ENCODE measurements around the gene NPAS2.

Gene NPAS2

GRCh38 chr2:100855084-100855483 lies 35.1 kb downstream of the NPAS2 start:
- no peak for DNase-seq (ENCODE audit: low read depth in 2 of 2)

DNA sequence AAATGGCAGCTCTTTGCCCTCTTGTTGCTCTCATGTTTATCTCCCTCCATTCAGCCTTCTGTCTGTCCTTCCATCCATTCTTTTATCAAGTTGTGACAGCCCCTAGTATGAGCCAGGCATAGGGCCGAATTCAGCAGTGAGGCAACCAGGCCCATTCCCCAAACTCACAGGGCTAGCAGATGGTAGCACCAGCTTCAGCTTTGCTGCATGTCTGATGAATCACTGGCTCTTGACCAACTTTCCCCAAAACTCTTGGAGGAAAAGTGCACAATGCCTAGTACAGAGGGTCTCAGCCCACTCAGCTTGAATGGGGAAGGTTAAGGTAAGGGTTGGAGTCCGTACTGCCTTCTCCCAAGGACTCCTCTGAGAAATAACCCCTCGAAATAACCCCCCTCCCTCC lies 35.7 kb downstream of the NPAS2 start:
- no peak for DNase-seq (ENCODE audit: low read depth in 2 of 2)

GRCh38 chr2:100856732-100857131 lies 36.8 kb downstream of the NPAS2 start:
- no peak for DNase-seq (ENCODE audit: low read depth in 2 of 2)

- no peak for DNase-seq (ENCODE audit: low read depth in 2 of 2)
These were observed 37.4 kb downstream of the NPAS2 start for GRCh38 chr2:100857341-100857740.

GRCh38 chr2:100857915-100858314 lies 38.0 kb downstream of the NPAS2 start:
- DNase-seq (ENCODE audit: low read depth in 2 of 2): no peak

DNA sequence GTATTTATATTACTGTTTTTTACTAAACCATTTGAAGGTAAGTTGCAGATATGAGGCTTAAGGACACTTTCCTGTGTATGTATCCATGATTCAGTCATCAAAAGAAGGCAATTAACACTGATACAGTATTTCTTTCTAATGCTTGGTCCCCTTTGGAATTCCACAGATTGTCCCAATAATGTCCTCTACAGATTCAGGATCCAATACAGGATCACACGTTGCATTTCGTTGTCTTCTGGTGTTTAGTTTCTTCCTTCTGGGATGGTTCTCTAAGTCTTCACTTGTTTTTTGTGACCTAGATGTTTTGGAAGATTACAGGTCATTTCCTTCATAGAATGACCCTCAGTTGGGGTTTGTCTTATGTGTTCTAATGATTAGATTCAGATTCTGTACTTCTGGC lies 40.0 kb downstream of the NPAS2 start:
- no peak for DNase-seq (ENCODE audit: low read depth in 2 of 2)

- DNase-seq (ENCODE audit: low read depth in 2 of 2): no peak
These were observed 41.4 kb downstream of the NPAS2 start for GRCh38 chr2:100861340-100861739.

DNA sequence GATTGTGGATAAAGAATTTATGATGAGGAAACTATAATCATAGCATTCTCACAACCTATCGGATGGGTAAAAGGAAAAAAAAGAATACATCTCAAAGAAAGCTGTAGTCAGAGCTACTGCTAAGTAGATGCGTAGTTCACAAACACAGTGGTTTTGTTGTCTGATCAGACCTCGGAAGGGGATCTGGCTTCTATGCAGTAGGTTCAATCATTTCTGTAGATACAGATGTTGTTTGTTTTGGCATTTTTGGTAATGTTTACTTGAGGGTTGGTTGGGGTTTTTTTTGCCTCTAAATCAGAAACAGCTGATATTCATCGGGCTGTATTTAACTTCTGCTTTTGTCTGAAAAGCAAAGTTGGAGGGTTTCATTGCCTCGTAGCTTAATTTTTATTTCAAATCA lies 42.1 kb downstream of the NPAS2 start:
- no peak for DNase-seq (ENCODE audit: low read depth in 2 of 2)

- no peak for DNase-seq (ENCODE audit: low read depth in 2 of 2)
These were observed 46.0 kb downstream of the NPAS2 start for GRCh38 chr2:100865816-100866460.

DNA sequence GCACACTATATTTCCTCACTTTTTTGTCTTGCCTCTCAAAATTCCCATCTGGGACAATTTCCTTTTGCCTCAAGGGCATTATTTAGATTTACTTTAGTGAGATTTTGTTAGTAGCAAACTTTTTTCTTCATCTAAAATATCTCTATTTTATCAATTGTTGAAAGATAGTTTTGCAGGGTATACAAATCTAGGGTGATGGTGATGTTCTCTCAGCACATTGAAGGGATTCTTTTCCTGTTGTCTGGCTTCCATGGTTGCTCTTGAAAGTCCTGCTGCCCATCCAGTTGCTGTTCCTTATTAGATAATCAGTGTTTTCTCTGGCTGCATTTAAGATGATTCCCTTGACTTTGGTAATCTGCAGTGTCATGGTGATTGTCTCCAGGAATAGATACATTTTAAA lies 48.1 kb downstream of the NPAS2 start:
- no peak for DNase-seq (ENCODE audit: low read depth in 2 of 2)

DNA sequence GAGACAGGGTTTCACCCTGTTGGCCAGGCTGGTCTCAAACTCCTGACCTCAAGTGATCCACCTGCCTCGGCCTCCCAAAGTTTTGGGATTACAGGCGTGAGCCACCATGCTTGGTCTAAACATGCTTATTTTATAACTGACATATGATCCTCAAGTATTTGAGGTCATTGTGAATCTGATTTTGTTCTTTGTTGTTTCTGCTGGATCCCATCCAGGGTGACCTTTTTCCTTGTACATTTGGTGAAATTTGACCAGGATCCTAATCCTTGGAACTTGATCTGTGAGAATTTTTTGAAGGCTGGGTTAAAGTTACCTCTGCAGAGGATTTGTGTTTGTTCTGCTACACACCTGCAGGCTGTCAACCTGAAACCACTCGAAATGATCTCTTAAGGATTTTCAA lies 49.2 kb downstream of the NPAS2 start:
- no peak for DNase-seq (ENCODE audit: low read depth in 2 of 2)

DNA sequence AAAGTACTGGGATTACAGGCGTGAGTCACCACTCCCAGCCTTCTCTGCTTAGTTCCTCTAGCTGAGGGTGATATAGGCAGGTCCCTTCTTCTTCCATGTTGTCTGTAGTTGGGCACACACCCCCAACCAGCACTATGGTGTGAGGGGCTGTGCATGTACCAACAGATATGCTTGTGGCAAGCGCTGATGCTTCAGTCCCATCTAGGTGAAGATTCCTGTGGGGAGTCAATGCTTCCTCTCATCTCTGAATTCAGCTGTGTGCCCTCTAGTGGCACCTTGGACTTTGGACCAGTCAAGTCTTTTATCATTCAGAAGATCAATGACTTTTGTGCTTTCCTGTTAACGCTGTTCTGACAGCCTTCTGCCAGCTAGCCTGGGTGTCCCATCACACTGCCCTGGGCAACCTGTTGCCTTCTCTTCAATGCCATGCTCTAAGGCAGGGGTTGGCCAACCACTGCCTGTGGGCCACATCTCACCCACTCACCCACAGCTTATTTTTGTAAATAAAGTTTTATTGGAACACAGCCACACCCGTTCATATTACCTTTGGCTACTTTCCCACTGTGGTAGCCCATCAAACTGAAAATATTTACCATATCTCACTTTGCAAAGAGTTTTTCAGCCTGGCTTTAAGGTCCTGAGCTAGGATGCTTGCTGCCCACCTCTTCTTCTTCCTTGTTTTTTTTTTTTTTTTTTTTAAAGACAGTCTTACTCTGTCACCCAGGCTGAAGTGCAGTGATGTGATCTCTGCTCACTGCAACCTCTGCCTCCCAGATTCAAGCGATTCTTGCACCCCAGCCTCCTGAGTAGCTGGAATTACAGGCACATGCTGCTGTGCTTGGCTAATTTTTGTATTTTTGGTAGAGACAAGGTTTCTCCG lies 51.0 kb downstream of the NPAS2 start:
- no peak for DNase-seq (ENCODE audit: low read depth in 2 of 2)

- no peak for DNase-seq (ENCODE audit: low read depth in 2 of 2)
These were observed 55.7 kb downstream of the NPAS2 start for GRCh38 chr2:100875516-100876230.

GRCh38 chr2:100876231-100876860 lies 56.4 kb downstream of the NPAS2 start:
- DNase-seq (ENCODE audit: low read depth in 2 of 2): no peak

GRCh38 chr2:100877555-100877954 lies 57.6 kb downstream of the NPAS2 start:
- DNase-seq (ENCODE audit: low read depth in 2 of 2): no peak

- DNase-seq (ENCODE audit: low read depth in 2 of 2): no peak
These were observed 58.3 kb downstream of the NPAS2 start for GRCh38 chr2:100878000-100878791.

DNA sequence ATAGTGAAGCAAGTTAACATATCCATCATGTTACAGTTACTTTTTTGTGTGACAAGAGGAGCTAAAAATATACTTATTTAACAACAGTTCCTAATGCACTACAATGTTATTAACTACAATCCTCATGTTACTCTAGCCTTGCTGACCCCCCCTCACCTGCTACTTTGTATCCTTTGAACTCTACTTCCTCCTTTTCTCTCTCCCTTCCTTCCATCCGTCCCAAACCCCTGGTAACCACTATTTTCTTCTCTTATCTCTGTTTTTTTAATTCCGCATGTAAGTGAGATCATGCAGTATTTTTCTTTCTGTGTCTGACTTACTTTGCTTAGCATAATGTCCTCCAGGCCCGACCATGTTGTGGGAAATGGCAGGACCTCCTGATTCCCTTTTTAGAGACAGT lies 59.4 kb downstream of the NPAS2 start:
- no peak for DNase-seq (ENCODE audit: low read depth in 2 of 2)

- no peak for DNase-seq (ENCODE audit: low read depth in 2 of 2)
These were observed 60.1 kb downstream of the NPAS2 start for GRCh38 chr2:100880036-100880435.

GRCh38 chr2:100880730-100881129 lies 60.8 kb downstream of the NPAS2 start:
- no peak for DNase-seq (ENCODE audit: low read depth in 2 of 2)

GRCh38 chr2:100882645-100883613 lies 63.0 kb downstream of the NPAS2 start:
- peak; percentile 3 to 9 for DNase-seq (ENCODE audit: low read depth in 2 of 2)

Data from stimulated activated CD4-positive, alpha-beta T cell treated with anti-CD3 and anti-CD28 coated beads, Interleukin-15, amount 100 ng/mL, for 48 hours (primary cell).